Hepatocyte (in vitro differentiated cells): Measurements from ENCODE around the gene STX5. TPM values are rescaled to one million over a fixed set of nuclear protein-coding genes. Genes with fewer than 3 reads are reported as not detected.
"Not testable (repeated sequence)": the region's sequence is repeated elsewhere in the genome, so short reads cannot be mapped to it uniquely, and the experiment has no call there.

ENCODE experiments used
- DNase-seq: peaks from one replicate; pipeline ENCODE4 v3.0.0-alpha.2; 2016; ENCODE audit warnings: low spot score
- H2AFZ ChIP-seq: fragments of 200-600 bp; sonication (generic); 2 replicates; pipeline ENCODE4 v1.6.0; 2016; ENCODE audit warnings: antibody characterized with exemption, mild to moderate bottlenecking
- H3K27ac ChIP-seq: fragments of 200-600 bp; sonication (generic); 2 replicates; pipeline ENCODE4 v1.5.1; 2016; ENCODE audit warnings: mild to moderate bottlenecking
- H3K27me3 ChIP-seq: fragments of 200-600 bp; sonication (generic); 2 replicates; pipeline ENCODE4 v1.6.1; 2016
- H3K36me3 ChIP-seq: fragments of 200-600 bp; sonication (generic); replicated peaks from 2 replicates; pipeline ENCODE4 v1.5.1; 2016; ENCODE audit warnings: low read depth; ENCODE audit not compliant: insufficient read depth
- H3K4me1 ChIP-seq: fragments of 200-600 bp; sonication (generic); 2 replicates; pipeline ENCODE4 v1.5.1; 2016; ENCODE audit warnings: mild to moderate bottlenecking, moderate library complexity; ENCODE audit not compliant: insufficient read depth
- H3K4me2 ChIP-seq: fragments of 200-600 bp; sonication (generic); 2 replicates; pipeline ENCODE4 v1.6.0; 2016
- H3K4me3 ChIP-seq: fragments of 200-600 bp; sonication (generic); 2 replicates; pipeline ENCODE4 v1.5.1; 2016; ENCODE audit warnings: mild to moderate bottlenecking
- H3K79me2 ChIP-seq: fragments of 200-600 bp; sonication (generic); 2 replicates; pipeline ENCODE4 v1.6.0; 2017; ENCODE audit warnings: mild to moderate bottlenecking
- H3K9me2 ChIP-seq: fragments of 200-600 bp; sonication (generic); replicated peaks from 2 replicates; pipeline ENCODE4 v1.6.0; 2017; ENCODE audit warnings: mild to moderate bottlenecking; ENCODE audit not compliant: insufficient read depth
- H3K9me3 ChIP-seq: fragments of 200-600 bp; sonication (generic); 2 replicates; pipeline ENCODE4 v1.5.1; 2016; ENCODE audit warnings: low read depth, mild to moderate bottlenecking
- H4K20me1 ChIP-seq: fragments of 200-600 bp; sonication (generic); 2 replicates; pipeline ENCODE4 v1.6.0; 2016; ENCODE audit warnings: mild to moderate bottlenecking; ENCODE audit not compliant: insufficient read depth, poor library complexity, severe bottlenecking
- CTCF ChIP-seq: fragments of 200-600 bp; sonication (generic); IDR thresholded peaks from 2 replicates; pipeline ENCODE4 v1.5.1; 2016; ENCODE audit warnings: antibody characterized with exemption, mild to moderate bottlenecking; ENCODE audit not compliant: poor library complexity
- EZH2 ChIP-seq: fragments of 200-600 bp; sonication (generic); IDR thresholded peaks from 2 replicates; pipeline ENCODE4 v1.6.1; 2016; ENCODE audit warnings: antibody characterized with exemption, mild to moderate bottlenecking, borderline replicate concordance
- EZH2phosphoT487 ChIP-seq: fragments of 200-600 bp; sonication (generic); IDR thresholded peaks from one replicate; pipeline ENCODE4 v1.6.1; 2018; ENCODE audit warnings: antibody characterized with exemption, mild to moderate bottlenecking, low read depth, moderate library complexity; ENCODE audit not compliant: unreplicated experiment, severe bottlenecking
- WGBS: methylation state at CpG from one replicate; pipeline ENCODE4 v1.1.6; 2016; ENCODE audit warnings: low lambda C conversion rate; ENCODE audit errors: missing lambda C conversion rate; 5-methylcytosine and 5-hydroxymethylcytosine counted together
- polyA plus RNA-seq: library from polyadenylated mRNA; unstranded; fragments of >200 nt; fragmentation: Nextera tagmentation; extraction: Ambion mirVana; gene quantifications from 2 replicates; pipeline ENCODE4 v1.2.1, GENCODE V29; 2016
- total RNA-seq: library from RNA; depleted of rRNA; stranded (reverse); fragments of >200 nt; gene quantifications from 2 replicates; pipeline ENCODE4 v1.2.3, GENCODE V29; 2014

The STX5 gene
- total and polyA plus RNA-seq, 2 experiments from 2014 or later = 35.4 to 49.7 TPM

DNA sequence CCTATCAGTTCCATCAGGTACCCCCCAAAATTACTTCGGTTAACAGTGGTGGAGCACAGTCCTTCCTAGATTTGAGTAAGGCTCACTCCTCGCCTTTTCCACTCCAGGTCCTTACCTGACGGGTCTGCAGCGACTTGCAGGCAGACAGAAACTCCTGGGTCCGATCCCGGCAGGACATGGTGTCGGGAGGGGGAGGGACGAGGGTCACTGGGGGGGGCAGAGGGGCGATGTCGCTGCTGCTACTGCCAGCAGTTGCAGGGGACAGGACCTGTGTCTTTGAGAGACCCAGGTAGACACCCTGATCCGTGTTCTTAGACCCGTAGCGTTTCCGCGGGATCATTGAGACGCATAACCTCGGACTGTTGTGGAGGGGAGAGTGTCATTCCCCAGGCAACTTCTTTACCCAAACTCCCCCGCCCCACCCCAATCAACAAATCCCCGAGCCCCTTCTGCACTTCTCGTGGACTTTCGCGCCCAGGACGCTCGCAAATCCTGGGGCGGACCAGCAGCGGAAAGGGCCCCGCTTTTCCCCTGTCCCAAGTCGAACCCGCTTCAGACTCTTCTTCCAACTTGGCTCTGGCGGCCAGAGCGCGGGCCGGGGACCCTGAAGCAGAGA is 839 bp downstream of the STX5 start:
- 1% methylated on average over 28 of the region's 33 CpGs for WGBS
- peak overlapping the region; percentile 94 for H3K4me2 ChIP-seq
- DNase-seq = no peak
- H2AFZ ChIP-seq = peak overlapping the region; percentile 34
- H3K79me2 ChIP-seq = peaks cover 77% of the 10 kb centered on the region
- H3K9me2 ChIP-seq = no peaks in the 10 kb centered on the region
- H3K36me3 ChIP-seq = no peaks in the 10 kb centered on the region
- TF ChIP-seq CTCF (no peak), EZH2phosphoT487 (no peak), EZH2 (no peak)
- peaks cover 18% of the 10 kb centered on the region for H4K20me1 ChIP-seq
- no peaks in the 10 kb centered on the region for H3K9me3 ChIP-seq
- H3K27me3 ChIP-seq = no peaks in the 10 kb centered on the region
- peak overlapping the region; percentile 95 for H3K27ac ChIP-seq
- peak overlapping the region; percentile 87 for H3K4me3 ChIP-seq
- H3K4me1 ChIP-seq = peaks cover 15% of the 10 kb centered on the region

DNA sequence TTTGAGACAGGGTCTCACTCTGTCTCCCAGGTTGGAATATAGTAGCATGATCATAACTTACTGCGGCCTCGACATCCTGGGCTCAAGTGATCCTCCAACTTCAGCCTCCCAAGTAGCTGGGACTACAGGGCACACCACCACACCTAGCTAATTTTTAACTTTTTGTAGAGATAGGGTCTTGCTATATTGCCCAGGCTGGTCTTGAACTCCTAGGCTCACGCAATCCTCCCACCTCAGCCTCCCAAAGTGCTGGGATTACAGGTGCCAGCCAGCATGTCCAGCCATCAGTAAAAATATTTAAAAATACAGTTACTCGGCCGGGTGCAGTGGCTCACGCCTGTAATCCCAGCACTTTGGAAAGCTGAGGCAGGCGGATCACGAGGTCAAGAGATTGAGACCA is 3.7 kb downstream of the STX5 start:
- not testable (repeated sequence) for H3K27ac ChIP-seq, H3K9me2 ChIP-seq, DNase-seq, H2AFZ ChIP-seq, H3K4me2 ChIP-seq, H3K36me3 ChIP-seq, H3K4me3 ChIP-seq, H3K27me3 ChIP-seq, H3K9me3 ChIP-seq
- Histone ChIP-seq H3K4me1 (peaks cover 10% of the 10 kb centered on the region), H3K79me2 (peaks cover 56% of the 10 kb centered on the region), H4K20me1 (peaks cover 18% of the 10 kb centered on the region)
- 98% methylated on average over 8 of the region's 8 CpGs for WGBS

DNA sequence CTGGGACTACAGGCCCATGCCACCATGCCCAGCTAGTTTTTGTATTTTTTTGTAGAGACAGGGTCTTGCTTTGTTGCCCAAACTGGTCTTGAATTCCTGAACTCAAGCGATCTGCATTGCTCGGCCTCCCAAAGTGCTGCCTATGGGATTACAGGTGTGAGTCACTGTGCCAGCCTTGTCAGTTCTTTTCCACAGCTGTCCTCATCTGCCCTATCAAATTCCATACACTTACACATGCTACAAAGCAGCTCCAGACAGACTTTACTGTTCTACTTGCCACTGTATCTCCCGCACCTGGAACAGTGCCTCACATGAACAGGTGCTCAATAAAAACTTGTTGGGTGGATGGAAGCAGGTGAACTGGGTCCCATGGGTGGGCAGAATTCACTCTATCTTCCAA is 8.2 kb downstream of the STX5 start:
- no peak overlapping the region for H2AFZ ChIP-seq
- WGBS = 98% methylated on average over 3 of the region's 3 CpGs
- peaks cover 8% of the 10 kb centered on the region for H3K36me3 ChIP-seq
- no peaks in the 10 kb centered on the region for H3K4me1 ChIP-seq
- H3K27me3 ChIP-seq = no peaks in the 10 kb centered on the region
- DNase-seq = no peak
- peaks cover 25% of the 10 kb centered on the region for H3K79me2 ChIP-seq
- H3K27ac ChIP-seq = no peak overlapping the region
- TF ChIP-seq EZH2phosphoT487 (no peak), EZH2 (no peak), CTCF (no peak)
- H4K20me1 ChIP-seq = peaks cover 1% of the 10 kb centered on the region
- no peaks in the 10 kb centered on the region for H3K9me3 ChIP-seq
- no peak overlapping the region for H3K4me2 ChIP-seq
- no peak overlapping the region for H3K4me3 ChIP-seq
- H3K9me2 ChIP-seq = no peaks in the 10 kb centered on the region

- Histone ChIP-seq H3K27me3 (no peaks in the 10 kb centered on the region), H3K27ac (no peak overlapping the region), H2AFZ (no peak overlapping the region), H3K4me2 (no peak overlapping the region), H4K20me1 (no peaks in the 10 kb centered on the region), H3K4me3 (no peak overlapping the region), H3K79me2 (no peaks in the 10 kb centered on the region), H3K9me3 (no peaks in the 10 kb centered on the region), H3K36me3 (peaks cover 3% of the 10 kb centered on the region), H3K4me1 (no peaks in the 10 kb centered on the region), H3K9me2 (no peaks in the 10 kb centered on the region)
- no peak for DNase-seq
- no peak for TF ChIP-seq CTCF
- no peak for TF ChIP-seq EZH2
- TF ChIP-seq EZH2phosphoT487 = no peak
- WGBS = 96% methylated on average over 4 of the region's 4 CpGs
Measured at GRCh38 chr11:62817129-62817528, 14.7 kb downstream of the STX5 start.
